HTERT RPE-1 (cell line): ENCODE data around the gene PCDHGC5.

Source experiments
- in situ Hi-C: fragments of 300-500 bp; cut with MboI; formaldehyde crosslinking; loops from 4 replicates; pipeline ENCODE4 v1.14.3; 2020; ENCODE audit warnings: low sequenced_read_pairs

The PCDHGC5 gene

DNA sequence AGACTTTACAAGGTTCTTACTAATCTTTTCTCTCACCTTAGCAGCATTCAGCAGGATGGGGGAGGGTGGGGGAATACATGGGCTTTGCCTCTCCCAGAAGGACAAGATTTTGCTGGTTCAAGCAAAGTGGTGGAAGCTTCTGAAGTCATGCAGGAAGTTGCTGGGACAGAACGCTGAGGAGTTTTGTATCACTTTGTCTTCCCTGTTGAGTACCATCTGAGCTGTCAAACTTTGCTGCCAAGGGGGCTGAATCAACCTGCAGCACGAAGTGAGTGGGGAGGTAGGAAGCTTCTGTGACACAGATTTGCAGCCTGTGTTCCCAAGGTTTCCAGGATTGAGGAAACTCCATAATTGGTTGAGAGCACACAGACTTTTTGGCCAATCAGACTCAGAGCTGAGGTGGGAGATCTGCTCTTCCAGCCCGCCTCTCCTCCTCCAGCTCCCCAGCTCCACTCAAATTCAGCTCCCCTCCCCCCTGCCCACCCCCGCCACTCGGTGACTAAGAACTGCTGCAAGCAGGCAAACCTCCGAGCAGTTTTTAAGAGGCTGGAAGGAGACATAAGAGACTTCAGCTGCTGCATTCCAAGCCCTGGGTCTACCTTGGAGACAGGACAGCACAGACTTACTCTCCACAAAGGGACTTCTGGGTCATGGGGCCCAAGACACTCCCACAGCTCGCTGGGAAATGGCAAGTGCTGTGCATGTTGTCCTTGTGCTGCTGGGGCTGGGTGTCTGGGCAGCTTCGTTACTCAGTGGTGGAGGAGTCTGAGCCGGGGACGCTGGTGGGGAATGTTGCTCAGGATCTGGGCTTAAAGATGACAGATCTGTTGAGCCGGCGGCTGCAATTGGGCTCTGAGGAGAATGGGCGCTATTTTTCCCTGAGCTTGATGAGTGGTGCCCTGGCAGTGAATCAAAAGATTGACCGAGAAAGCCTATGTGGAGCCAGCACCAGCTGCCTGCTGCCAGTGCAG, at the start of gene PCDHGC5:
Gene PCDHGC5, plus strand, starts transcription at position 491 of the 971 bp plus-strand sequence. Its CDS starts 160 bp downstream, at position 651.
- in situ Hi-C loops: no loop called here

GRCh38 chr5:141439411-141440141, 49.3 kb upstream of the PCDHGC5 start:
- in situ Hi-C loops: no loop called here

DNA sequence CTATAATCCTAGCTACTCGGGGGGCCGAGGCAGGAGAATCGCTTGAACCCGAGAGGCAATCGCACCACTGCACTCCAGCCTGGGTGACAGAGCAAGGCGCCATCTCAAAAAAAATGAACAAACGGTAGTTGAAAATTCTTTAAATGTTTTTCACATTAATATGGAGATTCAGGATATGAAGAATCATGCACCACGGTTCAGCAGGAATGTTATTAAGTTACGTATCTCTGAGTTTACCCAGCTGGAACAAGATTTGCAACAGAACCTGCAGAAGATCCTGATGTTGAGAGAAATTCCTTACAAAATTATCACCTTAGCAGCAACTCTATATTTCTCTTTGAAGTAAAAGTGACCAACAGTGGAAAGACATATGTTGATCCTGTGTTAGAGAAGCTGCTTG, 48.5 kb upstream of the PCDHGC5 start:
- in situ Hi-C loops: no loop called here

- in situ Hi-C loops: no loop called here
These were observed 47.2 kb upstream of the PCDHGC5 start for GRCh38 chr5:141441571-141442170.

DNA sequence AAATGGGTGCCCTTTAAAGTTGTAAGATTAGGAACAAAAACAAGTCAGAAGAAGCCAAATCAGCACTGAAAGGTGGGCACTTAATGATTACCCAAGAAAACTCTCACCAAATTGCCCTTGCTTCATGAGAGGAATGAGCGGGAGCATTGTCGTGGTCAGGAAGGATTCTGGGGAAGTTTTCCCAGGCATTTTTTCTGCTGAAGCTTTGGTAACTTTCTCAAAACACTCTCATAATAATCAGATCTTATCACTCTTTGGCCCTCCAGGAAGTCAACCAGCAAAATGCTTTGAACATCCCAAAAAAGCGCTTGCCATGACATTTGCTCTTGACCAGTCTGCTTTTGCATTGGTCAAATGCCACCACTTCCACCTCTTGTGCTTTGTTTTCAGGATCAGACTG, 23.5 kb upstream of the PCDHGC5 start:
- in situ Hi-C loops: no loop called here

- in situ Hi-C loops: no loop called here
These were observed 13.2 kb upstream of the PCDHGC5 start, which contains the start of gene PCDHGC3 for GRCh38 chr5:141475625-141476131. Gene PCDHGC3 (plus strand): TSS chr5:141475966. CDS start chr5:141476117, 151 bp downstream.

- in situ Hi-C loops: no loop called here
These were observed 12.6 kb upstream of the PCDHGC5 start for GRCh38 chr5:141476132-141476911.

GRCh38 chr5:141477044-141477575, 11.8 kb upstream of the PCDHGC5 start:
- in situ Hi-C loops: no loop called here

DNA sequence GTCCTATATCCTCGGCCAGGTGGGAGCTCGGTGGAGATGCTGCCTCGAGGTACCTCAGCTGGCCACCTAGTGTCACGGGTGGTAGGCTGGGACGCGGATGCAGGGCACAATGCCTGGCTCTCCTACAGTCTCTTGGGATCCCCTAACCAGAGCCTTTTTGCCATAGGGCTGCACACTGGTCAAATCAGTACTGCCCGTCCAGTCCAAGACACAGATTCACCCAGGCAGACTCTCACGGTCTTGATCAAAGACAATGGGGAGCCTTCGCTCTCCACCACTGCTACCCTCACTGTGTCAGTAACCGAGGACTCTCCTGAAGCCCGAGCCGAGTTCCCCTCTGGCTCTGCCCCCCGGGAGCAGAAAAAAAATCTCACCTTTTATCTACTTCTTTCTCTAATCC, 11.1 kb upstream of the PCDHGC5 start:
- in situ Hi-C loops: no loop called here

DNA sequence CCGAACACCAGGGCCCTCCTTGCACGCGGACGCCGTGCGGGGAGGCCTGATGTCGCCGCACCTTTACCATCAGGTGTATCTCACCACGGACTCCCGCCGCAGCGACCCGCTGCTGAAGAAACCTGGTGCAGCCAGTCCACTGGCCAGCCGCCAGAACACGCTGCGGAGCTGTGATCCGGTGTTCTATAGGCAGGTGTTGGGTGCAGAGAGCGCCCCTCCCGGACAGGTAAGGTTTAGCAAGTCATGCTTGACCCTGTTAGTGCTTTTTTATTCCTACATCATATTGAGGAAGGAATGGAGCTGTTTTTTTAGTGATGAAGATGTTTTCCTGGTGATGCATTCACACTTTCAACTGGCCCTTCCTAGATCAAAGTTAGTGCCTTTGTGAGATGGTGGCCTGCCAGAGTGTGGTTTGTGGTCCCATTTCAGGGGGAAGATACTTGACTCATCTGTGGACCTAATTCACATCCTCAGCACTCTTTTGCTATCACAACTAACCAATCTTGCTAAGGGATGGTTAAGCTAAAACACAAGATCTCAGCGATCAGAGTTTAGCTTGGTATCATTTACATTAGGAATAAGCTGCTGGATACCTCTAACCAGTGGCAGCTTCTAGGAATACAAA, 10.4 kb upstream of the PCDHGC5 start:
- in situ Hi-C loops: no loop called here

DNA sequence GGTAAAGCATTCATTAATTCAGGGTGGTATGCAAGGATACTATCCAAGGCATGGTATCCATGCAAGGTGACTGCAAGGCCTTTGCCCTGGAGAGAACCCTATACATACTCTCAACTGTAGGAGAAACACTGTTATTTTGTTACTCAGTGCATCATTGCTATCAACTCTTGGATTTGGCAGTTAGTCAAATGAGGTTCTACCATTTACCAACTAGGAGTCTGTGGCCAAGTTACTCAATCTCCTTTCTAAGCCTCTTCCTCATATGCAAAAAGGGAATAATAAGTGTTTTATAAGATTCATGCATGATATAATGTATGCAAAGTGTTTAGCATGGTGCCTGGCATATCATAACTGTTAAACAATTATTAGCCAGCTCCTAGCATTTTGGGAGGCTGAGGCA, 9.1 kb upstream of the PCDHGC5 start:
- in situ Hi-C loops: no loop called here

GRCh38 chr5:141483902-141484301, 5.0 kb upstream of the PCDHGC5 start:
- in situ Hi-C loops: no loop called here

DNA sequence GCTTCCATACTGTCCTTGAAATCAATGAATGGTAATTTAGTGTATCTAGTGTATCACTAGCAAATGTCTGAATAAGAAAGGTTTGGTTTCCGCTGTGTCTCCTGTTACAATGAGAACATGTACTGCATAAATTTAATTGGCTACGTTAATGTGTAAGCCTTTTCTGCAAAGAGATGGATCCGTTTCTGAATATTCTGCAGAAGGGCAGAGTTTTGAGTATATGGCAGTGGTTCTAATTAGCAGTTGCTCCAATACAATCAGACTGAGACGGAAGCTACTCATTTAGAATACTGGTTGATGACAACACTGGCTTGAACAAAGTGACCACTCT, 4.6 kb upstream of the PCDHGC5 start:
- in situ Hi-C loops: no loop called here

- in situ Hi-C loops: no loop called here
These were observed 4.1 kb upstream of the PCDHGC5 start, which contains the start of gene PCDHGC4 for GRCh38 chr5:141484641-141485311. Gene PCDHGC4 (plus strand): TSS chr5:141485030. CDS start chr5:141485174, 144 bp downstream.

DNA sequence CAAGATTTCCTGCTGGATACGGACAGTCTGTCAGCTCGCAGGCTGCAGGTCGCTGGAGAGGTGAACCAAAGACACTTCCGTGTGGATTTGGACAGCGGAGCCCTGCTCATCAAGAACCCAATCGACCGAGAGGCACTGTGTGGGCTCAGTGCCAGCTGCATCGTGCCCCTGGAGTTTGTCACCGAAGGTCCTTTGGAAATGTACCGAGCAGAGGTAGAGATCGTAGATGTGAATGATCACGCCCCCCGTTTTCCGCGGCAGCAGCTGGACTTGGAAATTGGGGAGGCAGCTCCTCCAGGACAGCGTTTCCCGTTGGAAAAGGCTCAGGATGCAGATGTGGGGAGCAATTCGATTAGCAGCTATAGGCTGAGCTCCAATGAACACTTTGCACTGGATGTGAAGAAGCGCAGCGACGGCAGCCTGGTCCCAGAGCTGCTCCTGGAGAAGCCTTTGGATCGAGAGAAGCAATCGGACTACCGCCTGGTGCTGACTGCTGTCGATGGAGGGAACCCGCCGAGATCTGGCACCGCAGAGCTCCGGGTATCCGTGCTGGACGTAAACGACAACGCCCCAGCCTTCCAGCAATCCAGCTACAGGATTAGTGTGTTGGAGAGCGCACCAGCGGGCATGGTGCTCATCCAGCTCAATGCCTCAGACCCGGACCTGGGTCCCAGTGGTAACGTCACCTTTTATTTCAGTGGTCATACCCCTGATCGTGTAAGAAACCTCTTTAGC, 3.4 kb upstream of the PCDHGC5 start:
- in situ Hi-C loops: no loop called here

DNA sequence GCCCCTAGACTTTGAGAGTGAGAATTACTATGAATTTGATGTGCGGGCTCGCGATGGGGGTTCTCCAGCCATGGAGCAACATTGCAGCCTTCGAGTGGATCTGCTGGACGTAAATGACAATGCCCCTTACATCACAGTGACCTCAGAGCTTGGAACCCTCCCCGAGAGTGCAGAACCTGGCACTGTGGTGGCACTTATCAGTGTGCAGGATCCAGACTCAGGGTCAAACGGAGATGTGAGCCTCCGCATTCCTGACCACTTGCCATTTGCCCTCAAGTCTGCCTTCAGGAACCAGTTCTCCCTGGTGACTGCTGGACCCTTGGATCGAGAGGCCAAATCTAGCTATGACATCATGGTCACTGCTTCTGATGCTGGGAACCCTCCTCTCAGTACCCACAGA, 2.8 kb upstream of the PCDHGC5 start:
- in situ Hi-C loops: no loop called here

DNA sequence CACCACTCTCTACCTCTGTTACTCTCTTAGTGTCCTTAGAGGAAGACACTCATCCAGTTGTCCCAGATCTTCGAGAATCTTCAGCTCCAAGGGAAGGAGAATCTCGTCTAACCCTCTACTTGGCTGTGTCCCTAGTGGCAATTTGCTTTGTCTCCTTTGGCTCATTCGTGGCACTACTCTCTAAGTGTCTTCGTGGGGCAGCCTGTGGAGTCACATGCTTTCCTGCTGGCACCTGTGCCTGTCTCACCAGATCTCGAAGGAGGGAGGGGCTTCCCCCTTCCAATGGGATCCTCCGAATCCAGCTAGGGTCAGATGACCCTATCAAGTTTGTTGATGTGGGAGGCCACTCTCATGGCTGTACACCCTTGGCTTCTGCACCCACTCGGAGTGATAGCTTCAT, 1.8 kb upstream of the PCDHGC5 start:
- in situ Hi-C loops: no loop called here

GRCh38 chr5:141489841-141490240, 960 bp downstream of the PCDHGC5 start:
- in situ Hi-C loops: no loop called here
